GM18526 (cell line): Measurements from ENCODE around the gene PDE6C.

ENCODE experiments used
- POLR2A ChIP-seq: IDR thresholded peaks from 3 replicates; pipeline ENCODE4 v1.6.1; 2011; ENCODE audit not compliant: insufficient read length; ENCODE audit errors: extremely low read depth

PDE6C gene

DNA sequence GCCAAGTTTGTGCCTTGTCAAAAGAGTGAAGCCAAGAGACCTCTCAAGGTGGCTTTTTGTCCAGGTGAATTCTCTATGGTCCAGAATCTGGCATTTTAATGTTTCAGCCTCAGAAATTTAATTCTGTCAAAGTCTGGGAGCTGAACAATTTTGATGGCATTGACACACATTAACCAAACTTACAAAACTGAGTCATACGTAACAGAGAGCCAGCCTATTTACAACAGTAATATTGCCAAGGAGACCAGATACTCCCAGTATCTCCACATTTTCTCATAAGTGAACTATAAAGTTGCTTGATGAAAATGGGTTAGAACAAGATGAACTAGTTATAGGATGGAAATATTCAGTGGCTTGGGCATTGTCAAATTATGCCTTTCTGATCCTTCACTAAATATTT is 43.8 kb downstream of the PDE6C start:
- no peak for TF ChIP-seq POLR2A

DNA sequence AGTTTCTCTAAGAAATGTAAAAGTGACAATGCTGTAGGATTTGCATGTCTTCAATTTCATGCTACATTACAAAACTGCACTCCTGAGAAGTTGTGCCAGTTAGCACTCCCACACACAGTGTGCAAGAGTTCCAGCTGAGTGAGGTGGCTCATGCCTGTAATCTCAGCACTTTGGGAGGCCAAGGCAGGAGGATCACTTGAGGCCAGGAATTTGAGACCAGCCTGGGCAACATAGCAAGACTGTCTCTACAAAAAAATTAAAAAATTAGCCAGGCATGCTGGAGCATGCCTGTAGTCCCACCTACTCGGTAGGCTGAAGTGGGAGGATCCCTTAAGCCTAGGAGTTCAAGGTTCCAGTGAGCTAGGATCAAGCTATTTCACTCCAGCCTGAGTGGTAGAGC is 45.4 kb downstream of the PDE6C start:
- TF ChIP-seq POLR2A, result no peak

DNA sequence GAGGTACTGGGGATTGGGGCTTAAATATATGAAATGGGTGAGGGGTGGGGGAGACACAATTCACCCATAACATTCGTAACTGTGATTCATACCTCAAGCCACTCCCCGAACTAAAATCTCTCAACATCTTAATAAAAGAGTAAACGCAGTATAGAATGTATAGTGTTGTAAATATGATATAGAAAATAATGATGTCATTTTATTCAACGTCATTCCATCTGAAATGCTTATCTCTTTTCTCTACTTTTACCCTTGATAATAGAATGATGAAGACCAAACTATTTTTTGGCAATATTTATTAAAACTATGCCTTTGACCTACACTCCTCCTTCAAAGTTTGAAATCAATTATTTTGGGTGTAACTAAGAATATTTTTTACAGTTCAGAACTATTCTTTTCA is 53.7 kb downstream of the PDE6C start:
- no peak for TF ChIP-seq POLR2A

DNA sequence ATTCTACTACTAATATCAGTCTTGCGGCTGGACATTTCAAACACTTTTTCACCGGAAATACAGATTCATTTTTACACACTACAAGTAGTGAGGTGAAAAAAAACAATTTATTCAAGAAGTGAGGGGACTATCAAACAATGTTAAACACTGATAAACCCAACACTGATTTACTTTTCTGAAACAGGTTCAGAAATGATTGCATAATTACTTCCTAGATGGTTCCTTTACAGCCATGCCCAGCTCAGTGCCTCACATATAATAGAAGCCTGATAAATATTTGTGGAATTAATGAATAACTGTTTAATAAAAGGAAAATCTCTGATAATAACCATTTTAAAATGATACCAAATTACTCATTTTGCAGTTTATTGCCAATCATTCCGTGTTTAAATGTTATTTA is 55.5 kb downstream of the PDE6C start:
- no peak for TF ChIP-seq POLR2A

DNA sequence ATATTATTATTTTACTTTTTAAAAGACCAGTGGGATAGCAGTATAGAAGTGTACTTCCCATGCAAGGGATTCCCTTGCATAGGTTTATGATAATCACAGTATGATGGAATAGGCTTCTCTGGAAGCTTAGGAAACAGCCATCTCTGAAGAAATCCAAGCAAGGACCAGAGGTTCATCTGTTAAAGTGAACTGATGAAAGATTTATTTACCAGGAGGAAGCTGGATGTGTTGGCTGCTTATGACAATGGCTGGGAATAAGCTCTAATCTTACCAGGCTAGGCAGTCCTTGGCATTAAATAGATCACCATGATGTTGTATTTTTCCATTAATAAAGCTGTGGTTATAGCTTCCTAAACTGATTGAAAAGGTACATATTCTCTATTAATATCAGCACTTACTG is 58.0 kb downstream of the PDE6C start:
- no peak for TF ChIP-seq POLR2A

DNA sequence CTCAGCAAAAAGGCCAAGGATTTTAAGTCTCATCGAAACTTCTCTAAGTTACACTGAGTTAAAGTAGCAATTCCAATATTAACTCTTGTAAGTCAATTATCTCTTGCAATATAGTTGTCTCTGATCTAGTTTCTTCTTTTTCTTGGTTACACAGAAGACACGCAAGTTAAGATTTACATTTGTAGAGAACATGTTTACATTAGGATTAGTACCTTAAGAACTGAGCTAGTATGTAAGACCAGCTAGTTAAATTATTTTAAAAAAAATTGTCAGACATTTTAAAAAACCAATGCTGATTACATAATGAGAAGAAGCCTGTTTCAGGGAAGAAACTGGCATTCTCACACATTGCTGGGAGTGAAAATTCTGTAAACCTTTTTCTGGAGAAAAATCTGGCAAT is 58.7 kb downstream of the PDE6C start:
- no peak for TF ChIP-seq POLR2A

DNA sequence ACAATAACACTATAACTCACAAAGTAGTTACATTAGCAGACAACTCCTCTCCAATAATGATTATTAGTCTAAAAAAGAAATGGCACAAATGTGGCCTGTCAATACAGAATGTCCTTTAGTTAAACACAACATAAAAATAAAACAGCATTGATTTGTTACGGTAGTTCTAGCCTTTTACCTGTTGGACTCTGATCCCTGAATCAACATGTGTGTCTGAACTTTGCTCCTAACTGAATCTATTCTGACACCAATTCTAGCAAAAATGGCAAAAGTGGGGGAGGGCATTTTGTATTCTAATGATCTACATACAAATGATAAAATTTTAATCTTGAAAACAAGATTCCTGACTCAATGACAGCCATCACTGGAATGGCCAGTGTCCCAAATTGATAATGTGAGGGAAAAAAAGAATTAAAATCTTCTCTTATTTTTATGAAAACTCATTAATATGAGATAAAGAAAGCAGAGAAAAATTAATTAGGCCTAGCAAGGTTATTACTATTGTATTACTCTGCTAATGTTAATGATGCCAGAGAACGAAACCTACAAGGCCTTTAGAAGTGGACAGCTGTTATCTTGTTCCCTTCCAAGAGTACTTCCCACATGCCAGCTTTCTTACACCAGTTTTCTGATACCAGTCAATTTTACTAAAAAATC is 59.8 kb downstream of the PDE6C start:
- no peak for TF ChIP-seq POLR2A

DNA sequence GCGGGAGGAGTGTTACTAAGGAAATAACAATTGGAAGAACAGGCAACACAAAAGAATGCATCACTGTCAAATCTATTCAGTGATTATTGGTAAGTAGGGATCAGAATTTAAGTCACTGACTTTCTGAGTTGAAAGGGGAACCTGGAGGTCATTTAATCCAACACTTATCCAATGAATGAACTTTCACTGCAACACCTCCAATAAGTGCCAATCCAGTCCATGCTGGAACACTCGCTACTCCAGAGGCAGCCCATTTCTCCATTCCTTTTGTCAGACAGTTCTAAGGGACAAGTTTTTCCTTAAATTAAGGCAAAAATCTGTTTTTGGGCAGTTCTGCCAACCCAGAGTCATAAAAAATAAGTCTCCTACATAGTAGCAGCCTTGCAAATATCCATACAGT is 60.6 kb downstream of the PDE6C start:
- TF ChIP-seq POLR2A, result no peak

DNA sequence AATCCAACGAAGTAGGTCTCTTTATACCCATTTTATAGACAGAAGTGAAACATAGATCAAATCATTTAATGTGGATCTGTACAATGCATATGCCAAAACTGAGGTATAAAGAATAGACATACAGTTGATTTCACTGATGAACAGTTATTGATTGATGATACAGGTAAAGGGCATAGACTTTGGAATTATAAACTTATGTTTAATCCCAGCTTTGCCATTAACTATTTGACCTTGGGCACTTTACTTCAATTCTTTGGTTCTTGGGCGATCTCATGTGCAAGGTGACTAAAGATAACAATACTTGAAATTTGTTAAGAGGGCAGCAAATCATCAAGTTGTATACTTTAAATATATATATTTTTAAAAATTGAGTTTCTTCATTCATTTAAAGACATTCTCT is 61.5 kb downstream of the PDE6C start:
- no peak for TF ChIP-seq POLR2A

DNA sequence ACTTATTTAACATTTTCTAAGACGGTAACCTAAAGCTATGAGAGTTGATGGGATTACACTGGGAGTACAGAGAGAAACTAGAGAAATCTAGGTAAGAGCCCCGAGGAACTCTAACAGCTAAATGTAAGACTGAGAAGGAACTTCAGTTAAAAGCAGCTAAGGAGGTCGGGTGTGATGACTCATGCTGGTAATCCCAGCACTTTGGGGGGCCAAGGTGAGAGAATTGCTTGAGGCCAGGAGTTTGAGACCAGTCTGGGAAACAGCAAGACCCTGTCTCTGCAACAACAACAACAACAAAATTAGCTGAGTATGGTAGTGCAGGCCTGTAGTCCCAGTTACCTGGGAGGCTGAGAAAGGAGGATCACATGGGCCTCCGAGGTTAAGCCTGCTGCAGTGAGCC is 66.0 kb downstream of the PDE6C start:
- no peak for TF ChIP-seq POLR2A

DNA sequence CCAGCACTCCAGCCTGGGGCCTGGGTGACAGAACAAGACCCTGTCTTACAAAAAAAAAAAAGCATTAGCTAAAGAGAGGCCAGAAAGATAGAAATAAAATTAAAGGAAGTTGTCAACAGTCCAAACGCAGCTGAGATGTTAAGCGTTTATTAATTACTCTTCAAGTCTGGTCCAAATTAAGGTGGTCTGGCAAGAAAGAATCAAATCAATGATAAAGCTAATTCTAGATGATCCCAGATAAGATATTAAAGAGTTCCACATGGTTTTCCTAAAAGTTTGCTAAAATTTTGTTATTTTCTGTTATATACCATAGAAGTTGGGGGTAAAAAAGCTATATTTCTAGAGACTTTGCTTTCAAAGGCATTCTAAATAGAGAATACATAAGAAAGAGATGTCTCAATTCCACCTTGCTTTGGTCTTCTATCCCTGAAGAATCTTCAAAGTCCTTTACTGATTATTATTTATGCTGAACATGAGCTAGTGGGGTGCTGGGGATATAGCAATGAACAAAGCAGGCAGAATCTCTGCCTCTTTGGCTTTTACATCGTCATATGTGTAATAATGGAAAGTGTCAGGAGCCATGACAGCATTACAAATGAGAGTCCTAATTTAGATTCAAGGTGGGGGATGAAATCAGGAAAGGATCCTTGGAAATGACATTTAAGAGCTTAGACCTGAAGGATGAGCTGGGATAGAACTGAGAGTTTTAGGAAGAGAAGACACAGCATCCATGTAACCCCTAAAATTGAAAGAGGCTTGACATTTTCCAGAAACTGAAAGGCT is 66.7 kb downstream of the PDE6C start:
- no peak for TF ChIP-seq POLR2A

DNA sequence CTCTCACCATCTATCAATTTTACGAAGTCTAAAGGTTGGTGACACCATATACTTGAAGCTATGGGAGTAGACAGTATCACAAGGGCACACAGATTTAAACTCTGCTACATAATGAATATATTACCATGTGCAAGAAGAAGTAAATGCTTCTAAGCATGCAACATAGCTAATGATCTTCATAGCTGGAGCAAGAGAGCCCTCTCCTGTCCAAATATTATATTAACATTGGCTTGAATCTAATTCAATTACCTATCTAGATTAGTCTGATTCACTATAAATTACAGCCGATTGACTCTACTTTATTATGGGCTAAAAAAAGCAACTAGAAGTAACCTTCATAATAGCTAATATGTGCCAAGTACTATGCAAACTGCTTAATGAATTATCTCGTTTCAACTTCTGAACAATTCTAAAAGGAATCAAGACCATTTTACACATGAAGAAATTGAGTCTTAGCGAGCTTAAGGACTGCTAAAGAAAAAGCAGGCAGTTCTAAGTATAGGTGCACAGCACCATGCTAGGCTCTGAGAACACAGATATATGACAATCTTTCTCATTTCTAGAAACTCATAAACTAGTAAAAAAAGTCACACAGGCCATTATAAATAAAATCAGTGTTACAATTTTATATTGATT is 68.2 kb downstream of the PDE6C start:
- no peak for TF ChIP-seq POLR2A

DNA sequence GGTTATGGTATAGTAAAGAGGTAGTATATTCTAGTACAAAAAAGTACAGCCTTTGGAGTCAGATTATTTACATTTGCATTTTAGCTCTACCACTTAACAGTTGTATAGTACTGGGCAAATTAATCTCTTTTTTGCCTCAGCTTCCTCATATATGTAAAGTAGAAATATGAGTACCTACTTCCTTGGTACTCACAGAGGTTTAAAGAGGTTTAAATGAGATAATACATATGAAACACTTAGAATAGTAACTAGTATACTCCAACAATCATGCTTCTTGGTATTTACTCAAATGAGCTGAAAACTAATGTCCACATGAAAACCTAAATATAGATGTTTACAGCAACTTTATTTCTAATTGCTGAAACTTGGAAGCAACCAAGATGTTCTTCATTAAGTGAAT is 75.4 kb downstream of the PDE6C start:
- no peak for TF ChIP-seq POLR2A

DNA sequence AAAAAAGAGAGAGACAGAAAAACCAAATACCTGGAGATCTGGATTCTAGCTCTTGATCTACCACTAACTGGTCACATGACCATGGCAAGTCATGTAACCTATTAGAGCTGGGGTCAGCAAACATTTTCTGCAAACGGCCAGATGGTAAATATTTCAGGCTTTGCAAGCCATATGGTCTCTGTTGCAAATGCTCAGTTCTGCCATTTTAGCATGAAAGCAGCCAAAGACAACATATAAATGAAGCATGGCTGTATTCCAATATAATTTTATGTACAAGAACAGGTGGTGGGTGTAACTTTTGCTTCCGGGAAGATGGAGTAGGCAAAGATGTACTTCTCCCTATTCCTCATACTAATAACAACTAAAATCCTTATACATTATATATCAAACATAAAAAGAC is 83.4 kb downstream of the PDE6C start:
- no peak for TF ChIP-seq POLR2A

DNA sequence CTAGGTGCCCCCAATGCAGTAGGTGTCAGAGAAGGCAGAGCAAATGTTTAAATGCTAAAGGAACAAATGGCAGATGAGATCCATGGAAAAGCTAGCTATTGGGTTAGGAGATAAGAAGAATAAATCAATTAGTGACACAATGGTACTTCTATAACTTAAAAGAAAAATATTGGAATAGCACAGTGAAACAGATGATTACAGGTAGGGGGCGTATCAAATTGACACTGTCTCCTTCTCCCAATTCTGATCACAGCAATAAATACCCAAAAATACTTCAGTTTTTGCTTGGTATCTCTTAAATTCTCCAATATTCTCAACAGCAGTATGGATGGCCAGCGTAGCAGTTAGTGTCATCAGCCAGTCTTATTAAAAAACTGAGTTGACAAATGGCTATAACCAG is 84.9 kb downstream of the PDE6C start:
- no peak for TF ChIP-seq POLR2A

DNA sequence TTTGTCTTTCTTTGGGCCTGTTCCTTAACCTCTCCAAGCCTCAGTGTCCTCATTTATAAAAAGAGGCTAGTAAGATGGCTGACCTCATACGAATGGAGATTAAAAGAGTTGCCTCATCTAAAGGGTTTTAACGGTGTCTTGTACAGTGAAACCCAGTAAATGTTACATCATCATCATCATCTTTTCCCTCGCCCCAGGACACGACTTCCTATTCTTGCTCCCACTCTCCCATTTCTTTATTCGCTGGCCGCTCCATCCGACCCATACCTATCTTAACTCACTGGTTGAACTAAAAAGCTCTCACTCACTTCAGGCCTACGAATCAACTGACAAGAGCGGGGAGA is 89.5 kb downstream of the PDE6C start:
- TF ChIP-seq POLR2A, result no peak
